AML-193 (cell line): ENCODE data around the gene STARD9.
A peak's percentile ranks its signal among the peaks of the same experiment; 100 is the strongest.
"Not testable (repeated sequence)": the region's sequence is repeated elsewhere in the genome, so short reads cannot be mapped to it uniquely, and the experiment has no call there.

Experiments used
- DNase-seq, 2 experiments: peaks; one replicate each; lab custom pipeline; 2025; lab: John Stamatoyannopoulos, UW

Gene STARD9

DNA sequence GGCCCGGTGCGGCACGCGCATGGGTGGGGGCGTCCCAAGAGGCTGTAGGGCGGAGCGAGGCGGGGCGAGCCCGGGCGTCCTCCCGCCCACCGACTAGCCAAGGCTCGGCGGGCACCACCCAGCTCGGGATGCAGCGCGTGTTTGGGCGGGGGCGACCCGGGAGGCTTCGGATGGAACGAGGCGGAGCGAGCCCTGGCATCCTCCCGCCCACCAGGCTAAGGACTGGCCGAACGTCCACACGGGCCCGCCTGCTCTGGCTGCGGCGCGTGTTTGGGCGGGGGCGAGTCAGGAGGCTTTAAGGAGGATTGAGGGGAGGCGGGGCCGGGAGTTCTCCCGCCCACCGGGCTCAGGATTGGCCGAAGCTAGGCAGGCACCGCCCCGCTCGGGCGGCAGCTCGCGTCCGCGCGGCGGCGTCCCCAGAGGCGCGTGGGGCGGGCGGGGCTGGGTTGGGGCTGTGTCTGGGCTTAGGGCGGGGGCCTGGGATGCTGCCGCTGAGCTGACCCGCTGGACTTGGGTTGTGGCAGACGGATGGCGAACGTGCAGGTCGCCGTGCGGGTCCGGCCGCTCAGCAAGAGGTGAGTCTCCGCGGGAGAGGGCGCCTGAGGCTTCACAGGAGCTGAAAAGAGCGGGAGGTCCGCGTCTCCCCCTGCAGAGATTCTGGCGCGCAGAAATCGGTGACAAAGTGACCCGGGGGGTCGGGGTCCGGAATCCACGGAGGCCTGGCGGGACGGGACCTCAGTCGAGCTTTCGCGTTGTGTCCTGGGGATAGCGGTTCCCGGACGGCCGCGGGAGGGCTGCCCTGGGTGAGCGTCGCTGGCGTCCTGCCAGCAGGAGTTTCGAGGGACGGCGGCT is at the start of gene STARD9:
TSS of gene STARD9 (plus strand) at position 419 of the 852 bp plus-strand sequence. CDS start at position 529, 110 bp downstream.
- DNase-seq: peak; percentile 95 to 97

DNA sequence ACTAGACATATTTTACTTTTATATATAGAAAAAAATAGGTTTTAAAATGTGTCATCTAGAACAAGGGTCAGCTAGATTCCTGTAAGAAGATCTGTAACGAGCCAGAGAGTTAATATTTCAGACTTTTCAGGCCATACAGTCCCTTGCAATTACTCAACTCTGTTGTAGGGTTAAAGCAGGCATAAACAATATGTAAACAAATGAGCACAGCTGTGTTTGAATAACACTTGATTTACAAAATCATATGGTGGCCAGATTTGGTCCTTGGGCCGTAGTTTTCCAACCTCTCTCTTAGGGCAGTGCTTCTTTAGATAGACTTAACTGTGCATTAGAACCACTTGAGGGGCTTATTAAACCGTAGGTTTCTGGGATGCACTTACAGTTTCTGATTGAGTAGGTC is 46.4 kb upstream of the STARD9 start:
- no peak for DNase-seq

DNA sequence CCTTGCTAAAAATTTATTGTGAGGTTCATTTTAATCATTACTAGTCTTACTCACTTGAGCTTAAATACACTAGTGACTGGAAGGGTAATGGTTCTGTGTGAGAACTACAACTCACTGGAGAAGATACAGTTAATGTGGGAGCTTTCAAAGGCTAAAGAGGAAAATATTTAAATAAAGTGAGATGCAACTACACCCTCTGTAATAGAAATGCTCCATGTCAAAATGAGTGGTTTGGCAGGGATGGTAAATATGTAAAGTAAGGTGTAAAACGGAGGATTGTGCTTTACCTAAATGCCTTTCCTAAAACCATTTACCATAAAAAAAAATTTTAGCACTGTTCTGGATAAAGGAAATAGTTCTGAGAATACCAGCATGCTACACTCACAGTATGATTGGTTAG is 42.2 kb upstream of the STARD9 start:
- no peak for DNase-seq

DNA sequence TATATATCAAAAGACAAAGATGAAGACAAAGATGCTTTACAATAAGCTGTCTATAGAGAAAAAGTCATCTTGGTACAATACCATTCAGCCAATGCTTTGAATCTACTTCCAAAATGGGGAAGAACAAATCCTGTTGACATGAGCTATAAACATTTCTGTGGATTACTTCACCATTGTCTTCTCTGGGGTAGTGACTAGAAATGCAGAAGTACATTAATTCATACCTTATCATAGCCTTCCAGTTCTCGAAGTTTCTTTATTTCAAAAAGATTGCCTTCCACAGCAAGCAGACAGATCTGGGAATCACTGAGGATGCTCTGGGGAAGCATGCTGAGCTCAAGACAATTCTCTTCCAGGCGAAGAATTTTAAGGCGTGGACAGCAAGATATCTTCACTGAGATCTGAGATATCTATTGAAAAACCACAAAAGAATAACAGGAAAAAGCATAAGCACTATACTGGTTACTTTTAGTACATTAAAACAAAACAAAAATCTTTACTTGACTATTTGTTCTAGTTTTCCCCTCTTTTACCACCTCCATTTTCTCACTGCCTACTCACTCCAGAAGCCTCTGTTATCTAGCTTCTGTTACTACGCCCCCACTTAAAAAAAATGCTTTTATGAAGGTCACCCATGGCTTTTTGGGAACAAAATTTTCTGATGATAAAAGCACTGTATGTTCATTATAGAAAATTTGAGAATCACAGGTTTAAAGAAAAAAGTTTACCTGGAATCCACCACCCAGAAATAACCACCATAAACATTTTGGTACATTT is 30.4 kb upstream of the STARD9 start:
- DNase-seq: peak; percentile 83 to 87

DNA sequence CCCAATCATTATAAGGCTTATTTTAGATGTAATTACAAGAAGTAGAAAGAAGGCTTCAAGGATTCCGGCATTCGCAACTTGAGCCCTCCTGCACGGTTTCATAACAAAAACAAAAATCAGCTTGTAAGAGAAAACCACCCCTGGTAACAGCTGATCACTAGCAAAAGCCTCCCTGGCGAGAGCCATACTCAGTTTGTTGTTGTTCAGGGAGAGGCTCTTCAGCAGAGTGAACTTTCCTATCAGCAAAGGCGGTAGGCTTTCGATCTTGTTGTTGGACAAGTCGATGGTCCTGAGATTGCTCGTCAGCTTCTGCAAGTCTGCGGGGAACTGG is 27.5 kb upstream of the STARD9 start:
- DNase-seq: no peak

DNA sequence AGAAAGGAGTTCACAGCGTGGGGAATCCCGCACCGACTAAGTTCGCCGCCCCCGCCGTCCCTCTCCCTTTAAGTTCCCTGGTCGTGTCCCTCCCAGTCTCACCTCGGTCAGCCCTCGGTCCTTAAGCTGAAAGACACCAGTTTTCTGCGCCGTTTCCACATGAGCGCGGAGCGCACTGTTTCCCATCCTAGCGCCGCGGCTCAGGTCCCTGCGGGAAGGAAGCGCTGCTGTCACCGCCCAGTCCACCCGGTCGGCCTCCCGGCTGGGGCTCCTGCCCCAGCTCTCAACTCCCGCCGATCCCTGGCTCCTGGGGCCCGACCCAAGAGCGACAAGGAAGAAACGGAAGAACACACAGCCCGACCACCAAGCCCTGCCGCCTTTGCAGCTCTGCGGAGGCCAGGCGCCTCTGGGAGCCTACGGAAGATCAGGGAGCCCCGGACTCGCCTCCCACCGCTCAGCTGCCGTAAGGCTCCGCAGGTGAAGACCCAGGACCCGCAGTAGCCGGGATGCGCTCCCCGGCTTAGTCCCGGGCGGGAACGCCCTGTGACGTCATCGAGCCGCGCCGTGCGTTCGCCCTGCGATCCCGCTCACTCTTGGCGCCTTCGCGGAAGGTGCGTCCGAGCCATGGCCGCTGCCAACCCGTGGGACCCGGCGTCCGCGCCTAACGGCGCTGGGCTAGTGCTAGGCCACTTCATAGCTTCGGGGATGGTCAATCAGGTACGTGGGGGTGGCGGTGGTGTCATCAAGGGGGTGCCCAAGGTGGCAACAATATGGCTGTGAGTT is 27.0 kb upstream of the STARD9 start, which contains the start of the genes HAUS2 and LRRC57:
TSS of gene HAUS2 (plus strand) at position 590 of the 783 bp plus-strand sequence. CDS start at position 625, 35 bp downstream.
TSS of gene LRRC57 (minus strand) at position 545 of the 783 bp plus-strand sequence. CDS start at position 186, 359 bp downstream.
- DNase-seq: peak; percentile 54 to 56

DNA sequence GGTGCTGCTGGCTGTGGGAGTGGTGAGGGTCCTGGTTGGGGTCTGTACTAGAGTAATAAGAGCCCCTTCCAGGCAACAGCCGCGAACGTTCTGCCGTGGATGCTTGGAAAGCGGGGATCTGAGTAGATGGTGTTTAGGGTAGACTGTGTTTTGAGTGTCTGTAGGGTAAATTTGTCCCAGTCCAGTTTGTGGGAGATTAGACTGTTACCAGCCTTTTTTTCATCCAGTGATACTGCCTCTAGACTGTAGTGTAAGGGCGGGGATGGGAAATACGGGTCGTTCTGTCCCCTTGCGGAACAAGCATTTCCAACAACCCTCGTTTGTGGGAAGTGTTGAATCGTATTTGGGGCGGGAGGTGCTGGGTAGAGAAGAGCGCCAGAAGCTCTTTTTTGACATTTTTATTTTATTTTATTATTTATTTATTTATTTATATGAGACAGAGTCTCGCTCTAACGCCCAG is 26.3 kb upstream of the STARD9 start:
- DNase-seq: peak; percentile 20 to 41

DNA sequence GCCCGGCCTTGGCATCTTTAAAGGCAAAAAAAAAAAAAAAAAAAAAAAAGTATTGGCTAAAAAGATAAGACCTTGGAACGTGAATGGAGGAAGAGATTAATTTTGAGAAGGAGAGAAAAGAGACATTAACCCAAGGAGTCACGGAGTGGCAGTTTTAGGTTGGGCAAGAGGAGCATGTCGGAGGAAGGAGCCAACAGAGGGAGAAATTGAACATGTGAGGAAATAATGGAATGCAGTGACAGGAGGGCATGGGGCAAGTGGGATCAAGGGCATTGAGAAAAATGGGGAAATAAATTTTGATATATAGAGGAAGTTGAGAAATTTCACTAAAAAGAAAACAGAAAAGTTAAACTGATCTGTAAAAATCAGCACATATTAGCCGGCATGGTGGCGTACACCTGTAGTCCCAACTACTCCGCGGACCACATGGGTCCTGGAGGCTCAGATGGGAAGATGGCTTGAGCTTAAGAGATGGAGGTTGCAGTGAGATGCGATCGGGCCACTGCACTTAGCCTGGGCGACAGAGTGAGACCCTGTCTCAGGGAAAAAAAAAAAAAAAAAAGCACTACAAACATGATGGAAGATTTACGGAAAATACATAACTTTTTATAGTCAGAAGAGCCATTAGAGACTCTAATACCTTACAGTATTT is 25.5 kb upstream of the STARD9 start:
- DNase-seq: peak; percentile 24 to 44

DNA sequence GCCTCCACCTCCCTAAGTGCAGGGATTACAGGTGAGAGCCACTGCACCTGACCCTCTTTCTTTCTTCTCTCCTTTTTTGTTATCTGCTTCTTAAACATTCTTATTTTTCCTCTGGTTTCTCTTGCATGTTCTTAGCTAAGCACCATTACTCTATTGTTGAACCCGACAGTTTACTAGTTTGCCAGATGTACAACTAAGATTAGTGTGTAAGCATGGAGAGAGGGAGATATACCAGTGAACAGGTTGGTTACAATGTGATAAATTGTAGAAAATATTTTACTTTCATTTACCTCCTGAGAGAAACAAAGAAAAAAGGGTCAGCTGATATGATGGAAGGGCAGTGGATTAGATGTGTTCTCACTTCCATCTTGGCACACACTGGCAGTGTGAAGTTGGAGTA is 21.9 kb upstream of the STARD9 start:
- DNase-seq: no peak

DNA sequence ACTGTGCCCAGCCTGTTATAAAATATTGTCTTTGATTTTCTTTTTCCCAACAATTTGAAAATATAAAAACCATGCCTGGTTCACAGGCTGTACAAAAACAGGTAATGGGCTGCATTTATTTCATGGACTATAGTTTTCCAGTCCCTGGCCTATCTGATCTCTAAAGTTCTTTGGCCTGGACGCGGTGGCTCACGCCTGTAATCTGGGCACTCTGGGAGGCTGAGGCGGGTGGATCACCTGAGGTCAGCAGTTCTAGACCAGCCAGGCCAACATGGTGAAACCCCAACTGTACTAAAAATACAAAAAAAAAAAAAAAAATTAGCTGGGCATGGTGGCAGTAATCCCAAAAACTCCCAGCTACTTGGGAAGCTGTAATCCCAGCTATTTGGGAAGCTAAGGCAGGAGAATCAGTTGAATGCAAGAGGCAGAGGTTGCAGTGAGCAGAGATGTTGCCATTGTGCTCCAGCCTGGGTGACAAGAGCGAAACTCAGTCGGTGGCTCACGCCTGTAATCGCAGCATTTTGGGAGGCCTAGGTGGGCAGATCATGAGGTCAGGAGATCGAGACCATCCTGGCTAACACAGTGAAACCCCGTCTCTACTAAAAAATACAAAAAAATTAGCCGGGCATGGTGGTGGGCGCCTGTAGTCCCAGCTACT is 18.7 kb upstream of the STARD9 start:
- not testable (repeated sequence) for DNase-seq

DNA sequence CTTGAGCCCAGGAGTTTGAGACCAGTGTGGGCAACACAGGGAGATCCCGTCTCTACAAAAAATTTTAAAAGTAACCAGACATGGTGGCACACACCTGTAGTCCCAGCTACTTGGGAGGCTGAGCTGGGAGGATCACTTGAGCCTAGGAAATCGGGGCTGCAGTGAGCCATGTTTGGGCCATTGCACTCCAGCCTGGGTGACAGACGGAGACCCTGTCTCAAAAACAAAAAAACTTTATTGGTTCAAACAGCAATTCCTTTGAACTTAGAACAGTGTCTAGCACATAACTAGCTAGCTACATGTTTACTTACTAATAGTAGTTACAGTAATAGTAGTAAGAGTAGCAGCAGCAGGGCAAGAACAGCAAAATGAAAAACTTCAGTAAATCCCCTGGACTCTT is 16.7 kb upstream of the STARD9 start:
- no peak for DNase-seq

DNA sequence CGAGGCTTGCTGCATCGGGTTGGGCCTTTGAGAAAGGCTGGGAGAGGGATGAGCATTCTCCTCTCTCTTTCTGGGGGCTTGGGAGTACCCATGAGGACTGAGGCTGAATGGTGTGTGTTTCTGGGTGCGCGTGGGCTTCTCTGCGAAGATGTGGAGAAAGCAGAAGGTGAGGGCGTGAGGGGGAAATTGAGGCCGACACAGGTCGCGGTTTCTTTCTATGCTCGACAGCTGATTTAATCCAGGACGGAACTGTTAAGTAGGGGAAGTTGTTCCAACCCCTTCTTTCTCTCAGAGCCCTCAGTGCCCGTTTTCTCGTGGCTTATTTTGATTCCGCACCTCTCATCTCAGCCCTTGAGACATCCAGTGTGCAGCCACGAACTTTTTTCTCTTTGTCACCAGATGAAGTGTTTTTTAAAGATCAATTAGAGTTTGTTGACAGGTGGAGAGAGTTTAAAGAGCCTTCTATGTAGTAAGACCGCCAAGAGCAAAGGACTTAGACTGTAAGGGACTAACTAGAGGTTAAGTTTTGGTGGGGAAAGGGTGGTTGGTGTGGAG is 711 bp downstream of the STARD9 start:
- DNase-seq: peak in 1 of 2 experiments; percentile 10

DNA sequence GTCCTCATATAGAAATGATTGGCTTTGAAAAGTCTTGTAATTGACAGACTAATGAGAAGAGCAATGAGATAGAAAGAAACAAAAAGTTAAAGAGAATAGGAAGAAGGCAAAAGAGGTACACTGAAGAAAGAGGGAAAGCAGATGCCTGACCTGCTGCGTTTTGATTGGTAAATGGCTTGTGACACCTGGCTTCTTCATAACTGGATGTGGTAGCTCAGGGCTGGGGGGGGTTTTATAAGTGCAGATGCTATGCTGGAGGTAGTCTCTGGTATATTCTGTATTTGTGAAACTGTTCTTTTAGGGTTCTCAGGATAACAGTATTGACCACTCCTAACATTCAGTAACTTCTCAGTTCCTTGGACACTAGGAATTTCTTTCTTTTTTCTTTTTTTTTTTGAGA is 1.4 kb downstream of the STARD9 start:
- DNase-seq: no peak

DNA sequence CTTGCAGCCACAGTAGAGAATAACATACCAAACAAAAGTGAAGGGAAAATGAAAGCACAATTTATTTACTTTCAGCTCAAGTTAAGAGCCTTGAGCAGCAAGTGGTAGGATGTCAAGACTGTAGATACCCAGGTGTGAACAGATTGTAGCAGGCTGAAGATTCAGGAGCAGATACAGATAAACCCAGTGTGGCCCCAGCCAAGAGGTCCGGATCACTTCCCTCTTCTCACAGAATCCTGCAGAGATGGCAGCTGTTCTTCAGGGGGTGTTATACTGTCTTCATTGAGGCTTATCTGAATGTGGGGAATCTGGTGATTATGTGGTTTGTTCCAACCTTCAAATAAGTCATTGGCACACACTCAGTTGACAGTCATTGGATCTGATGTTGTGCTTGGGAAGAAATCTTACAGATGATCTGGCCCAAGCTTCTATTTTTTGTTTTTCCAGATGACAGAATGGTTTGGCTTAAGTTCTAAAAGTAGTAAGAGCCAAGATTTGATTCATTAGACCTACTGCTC is 2.2 kb downstream of the STARD9 start:
- DNase-seq: no peak

DNA sequence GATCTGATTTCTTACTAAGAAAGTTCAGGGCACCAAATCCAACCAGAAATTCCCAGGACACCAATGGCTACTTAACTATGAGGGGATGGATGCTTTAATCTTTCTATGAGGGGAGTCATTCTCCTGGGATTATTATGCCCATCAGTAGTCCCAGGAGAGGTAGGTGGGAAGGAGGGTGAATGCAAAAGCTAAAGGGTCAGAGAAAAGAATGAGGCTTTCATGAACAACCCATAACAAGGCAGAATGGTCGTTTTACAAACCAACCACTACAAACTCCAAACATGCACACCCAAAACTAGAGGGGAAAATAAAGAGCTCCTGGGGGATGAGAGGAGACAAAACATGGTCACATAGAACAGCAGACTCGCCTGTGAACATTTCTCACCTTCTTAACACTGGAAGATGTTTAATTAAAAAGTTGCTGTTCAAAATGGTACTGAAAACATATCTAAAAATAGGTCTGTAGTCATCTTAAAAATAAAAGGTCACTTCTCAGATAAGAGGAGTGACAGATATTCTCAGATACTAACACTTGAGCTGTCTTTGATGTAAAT is 3.7 kb downstream of the STARD9 start:
- DNase-seq: no peak

DNA sequence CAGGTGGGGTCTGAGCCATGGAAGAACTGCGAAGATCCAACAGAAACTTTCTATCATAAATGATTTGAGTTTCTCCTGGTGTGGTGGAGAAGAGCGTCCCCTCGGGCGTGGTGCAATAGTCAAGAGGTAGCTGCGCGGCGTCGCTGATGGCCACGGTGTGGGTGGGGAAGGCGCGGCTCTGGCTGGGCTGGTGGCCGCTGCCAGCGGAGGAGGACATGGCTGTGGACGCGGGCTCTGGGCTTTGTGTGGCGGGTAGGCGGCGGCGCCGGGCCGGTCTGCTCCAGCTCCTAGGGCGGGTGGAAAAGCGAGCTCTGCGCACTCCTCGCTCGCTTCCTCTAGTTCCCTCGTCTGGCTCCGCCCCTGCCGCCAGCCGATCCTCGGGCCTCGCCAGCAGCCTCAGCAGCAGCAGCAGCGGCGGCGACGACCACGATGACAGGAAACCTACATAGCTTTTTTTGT is 5.9 kb downstream of the STARD9 start:
- DNase-seq: peak; percentile 76 to 78

DNA sequence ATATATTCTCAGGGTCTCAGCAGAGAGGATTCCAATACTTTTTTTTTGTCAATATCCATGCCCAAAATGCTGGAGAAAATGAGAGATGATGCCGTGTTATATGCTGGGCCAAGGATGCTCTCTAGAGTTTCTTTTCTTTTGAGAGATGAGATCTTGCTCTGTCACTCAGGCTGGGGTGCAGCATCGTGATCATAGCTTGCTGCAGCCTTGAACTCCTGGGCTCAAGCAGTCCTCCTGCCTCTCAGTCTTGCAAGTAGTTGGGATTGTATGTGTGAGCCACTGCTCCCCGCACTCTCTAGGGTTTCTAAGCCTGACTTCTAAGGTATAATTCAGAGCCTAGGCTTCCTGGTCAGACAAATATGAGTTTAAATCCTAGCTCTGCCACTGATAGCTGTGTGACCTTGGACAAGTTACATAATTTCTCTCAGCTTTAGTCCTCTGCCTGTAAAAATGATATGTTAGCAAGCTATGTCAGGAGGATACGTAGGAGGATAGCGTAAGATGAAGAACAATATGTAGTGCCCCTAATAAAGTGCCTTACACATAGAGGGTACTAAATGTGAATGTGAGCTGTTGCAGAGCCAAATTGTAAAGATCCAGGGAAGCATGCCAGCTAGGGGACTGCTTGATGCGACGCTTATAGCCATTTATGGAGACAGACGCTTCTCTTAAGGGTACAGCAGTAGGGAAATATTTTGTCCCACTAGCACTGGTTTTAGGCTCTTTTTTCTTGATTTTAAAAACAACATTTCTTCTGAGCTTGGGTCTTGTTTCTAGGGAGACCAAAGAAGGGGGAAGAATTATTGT is 7.4 kb downstream of the STARD9 start:
- DNase-seq: no peak

DNA sequence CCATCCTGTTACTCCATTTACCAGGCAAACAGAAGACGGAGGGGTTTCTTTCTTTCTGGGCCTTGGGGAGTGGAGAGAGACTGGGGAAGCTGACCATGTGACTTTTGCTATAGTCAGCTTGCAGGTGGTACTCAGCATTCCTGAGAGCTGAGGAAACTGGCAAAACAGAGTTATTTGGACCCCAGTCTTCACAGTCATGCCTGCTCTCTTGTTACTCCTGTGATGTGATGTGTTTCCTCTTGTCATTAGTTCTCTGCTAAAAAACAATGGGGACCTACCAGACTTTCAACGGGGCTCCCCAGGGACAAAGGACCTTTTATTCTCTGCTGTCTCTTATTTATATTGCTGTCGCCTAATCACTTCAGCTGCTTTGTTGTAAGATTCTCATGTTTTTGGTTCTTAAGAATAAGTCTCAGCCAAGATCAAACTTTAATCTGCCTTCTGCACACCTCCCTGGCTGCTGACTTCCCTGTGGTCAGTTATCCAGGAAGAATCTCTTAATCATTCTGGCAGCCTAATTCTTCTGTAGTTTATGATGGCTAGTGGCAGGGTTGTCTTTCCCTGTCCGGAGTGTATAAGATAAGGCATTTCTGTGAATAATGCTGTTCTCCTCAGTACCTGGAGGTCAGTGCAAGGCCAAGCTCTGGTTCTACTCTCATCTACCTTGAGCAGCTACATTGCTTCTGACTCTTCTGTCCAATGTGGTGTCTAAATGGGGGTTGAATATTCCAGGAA is 8.8 kb downstream of the STARD9 start:
- no peak for DNase-seq
